ENCODE measurements around the gene TM9SF3.

- TF ChIP-seq, protein P1, sequence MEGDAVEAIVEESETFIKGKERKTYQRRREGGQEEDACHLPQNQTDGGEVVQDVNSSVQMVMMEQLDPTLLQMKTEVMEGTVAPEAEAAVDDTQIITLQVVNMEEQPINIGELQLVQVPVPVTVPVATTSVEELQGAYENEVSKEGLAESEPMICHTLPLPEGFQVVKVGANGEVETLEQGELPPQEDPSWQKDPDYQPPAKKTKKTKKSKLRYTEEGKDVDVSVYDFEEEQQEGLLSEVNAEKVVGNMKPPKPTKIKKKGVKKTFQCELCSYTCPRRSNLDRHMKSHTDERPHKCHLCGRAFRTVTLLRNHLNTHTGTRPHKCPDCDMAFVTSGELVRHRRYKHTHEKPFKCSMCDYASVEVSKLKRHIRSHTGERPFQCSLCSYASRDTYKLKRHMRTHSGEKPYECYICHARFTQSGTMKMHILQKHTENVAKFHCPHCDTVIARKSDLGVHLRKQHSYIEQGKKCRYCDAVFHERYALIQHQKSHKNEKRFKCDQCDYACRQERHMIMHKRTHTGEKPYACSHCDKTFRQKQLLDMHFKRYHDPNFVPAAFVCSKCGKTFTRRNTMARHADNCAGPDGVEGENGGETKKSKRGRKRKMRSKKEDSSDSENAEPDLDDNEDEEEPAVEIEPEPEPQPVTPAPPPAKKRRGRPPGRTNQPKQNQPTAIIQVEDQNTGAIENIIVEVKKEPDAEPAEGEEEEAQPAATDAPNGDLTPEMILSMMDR (conservative IDR thresholded peaks at IDR 0.05; ENCODE audit: low read depth, low read length) = no peak
- TF ChIP-seq EZH2 (IDR thresholded peaks at IDR 0.05; ENCODE audit: borderline replicate concordance, low read depth, low read length, poor library complexity, severe bottlenecking) = no peak
Observed at GRCh38 chr10:96532523-96532922, 54.3 kb downstream of the TM9SF3 start.

Data from A673 (cell line).